HUES6 (cell line): ENCODE data around the gene RNF113B.

ENCODE experiments used
- H3K27ac ChIP-seq: 2 replicates; pipeline ENCODE4 v1.7.0; 2013; ENCODE audit warnings: low read depth, mild to moderate bottlenecking, low read length, inconsistent platforms
- H3K27me3 ChIP-seq: 2 replicates; pipeline ENCODE4 v1.6.1; 2013; ENCODE audit warnings: low read length; ENCODE audit not compliant: control insufficient read depth, insufficient read depth
- H3K36me3 ChIP-seq: 2 replicates; pipeline ENCODE4 v1.6.1; 2013; ENCODE audit warnings: low read length; ENCODE audit not compliant: control insufficient read depth, insufficient read depth
- H3K4me1 ChIP-seq: 2 replicates; pipeline ENCODE4 v1.6.1; 2013; ENCODE audit warnings: low read length; ENCODE audit not compliant: control insufficient read depth, insufficient read depth
- H3K4me3 ChIP-seq: 2 replicates; pipeline ENCODE4 v1.5.1; 2013; ENCODE audit warnings: low read depth, low read length
- H3K9ac ChIP-seq: one replicate; pipeline ENCODE4 v1.6.1; 2013; ENCODE audit warnings: mild to moderate bottlenecking, low read length
- H3K9me3 ChIP-seq: 2 replicates; pipeline ENCODE4 v1.6.1; 2013; ENCODE audit warnings: low read depth, low read length; ENCODE audit not compliant: control insufficient read depth, insufficient read depth

The RNF113B gene

DNA sequence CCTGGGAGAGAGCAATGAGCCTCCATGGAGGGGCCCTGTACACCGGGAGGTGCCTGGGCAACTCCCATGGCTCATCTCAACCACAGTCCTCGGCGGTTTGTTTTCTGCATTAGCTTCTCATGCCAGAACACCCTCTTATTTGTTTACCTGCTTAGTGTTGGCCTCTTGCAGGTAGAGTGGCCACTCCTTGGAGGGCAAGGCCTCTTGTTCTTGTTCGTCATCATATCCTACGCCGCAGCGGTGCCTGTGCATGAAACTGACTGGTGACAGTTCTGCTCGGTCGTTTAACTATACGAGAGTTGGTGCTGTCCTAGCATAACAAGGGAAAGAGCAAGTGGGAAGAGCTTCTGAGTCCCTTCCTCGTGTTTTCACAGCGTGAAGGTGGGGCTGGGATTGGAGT lies 40.5 kb upstream of the RNF113B start:
- Histone ChIP-seq H3K4me3 (no peak overlapping the region), H3K27me3 (no peaks in the 10 kb centered on the region), H3K9ac (no peak overlapping the region), H3K36me3 (peaks cover 3% of the 10 kb centered on the region), H3K4me1 (peaks cover 9% of the 10 kb centered on the region; the same call in 1 of the 2 replicates), H3K9me3 (no peaks in the 10 kb centered on the region), H3K27ac (no peak overlapping the region)

DNA sequence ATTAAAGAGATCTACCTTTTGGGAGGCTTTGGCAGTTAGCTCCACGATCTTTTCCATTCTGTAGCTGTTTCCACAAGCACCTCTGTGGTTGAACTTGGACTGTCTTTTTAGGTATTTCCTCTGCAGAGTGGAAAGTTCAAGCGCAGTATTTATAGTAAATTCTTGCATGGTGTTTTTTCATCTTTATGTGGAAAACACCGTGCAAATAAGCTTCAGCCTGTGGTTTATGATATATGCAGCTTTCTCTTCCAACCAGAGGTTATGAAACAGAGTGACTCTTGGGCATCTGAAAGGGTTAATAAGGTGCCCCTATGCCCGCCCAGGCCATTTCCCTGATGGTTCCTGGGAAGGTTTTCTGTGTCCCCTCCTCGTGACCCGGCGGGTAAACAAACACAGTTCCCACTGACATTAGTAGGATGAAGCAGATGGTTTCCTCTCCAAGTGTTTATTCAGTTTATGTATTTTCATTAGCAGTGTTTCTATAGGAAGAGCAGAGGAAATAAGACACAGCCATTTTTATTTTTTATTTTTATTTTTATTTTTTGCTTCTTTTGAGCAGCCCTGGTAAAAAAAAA lies 39.7 kb upstream of the RNF113B start:
- Histone ChIP-seq H3K4me1 (peaks cover 9% of the 10 kb centered on the region; the same call in 1 of the 2 replicates), H3K4me3 (no peak overlapping the region), H3K27ac (no peak overlapping the region)

DNA sequence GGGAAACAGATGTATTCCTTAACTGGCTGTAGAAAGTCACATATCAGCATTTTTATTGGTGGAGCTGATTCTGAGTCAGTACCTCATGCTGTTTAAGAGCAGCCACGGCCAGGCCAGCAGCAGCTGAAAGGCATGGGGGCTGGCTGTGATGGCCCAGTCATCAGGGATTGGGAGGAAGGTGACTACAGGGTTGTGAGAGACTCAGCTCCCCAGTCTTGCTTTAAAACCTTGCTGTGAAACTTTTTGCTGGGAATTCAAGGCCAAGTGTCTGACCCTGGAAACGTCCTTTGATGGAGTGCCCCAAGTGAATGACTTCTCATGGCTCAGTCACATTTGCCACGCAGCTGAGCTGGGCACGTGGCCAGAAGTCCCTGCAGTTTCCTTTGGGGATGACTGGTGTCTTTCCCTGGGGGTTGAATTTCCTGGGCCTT lies 39.1 kb upstream of the RNF113B start:
- H3K27me3 ChIP-seq: no peaks in the 10 kb centered on the region
- H3K36me3 ChIP-seq: peaks cover 9% of the 10 kb centered on the region
- peaks cover 8% of the 10 kb centered on the region for H3K9me3 ChIP-seq
- H3K4me1 ChIP-seq: peaks cover 9% of the 10 kb centered on the region; the same call in 1 of the 2 replicates
- H3K4me3 ChIP-seq: no peak overlapping the region
- no peak overlapping the region for H3K27ac ChIP-seq
- no peak overlapping the region for H3K9ac ChIP-seq

More for the DNA sequence above, 39.7 kb upstream of the RNF113B start:
- no peak overlapping the region for H3K9ac ChIP-seq
- H3K9me3 ChIP-seq: peaks cover 1% of the 10 kb centered on the region
- no peaks in the 10 kb centered on the region for H3K27me3 ChIP-seq
- peaks cover 4% of the 10 kb centered on the region for H3K36me3 ChIP-seq

DNA sequence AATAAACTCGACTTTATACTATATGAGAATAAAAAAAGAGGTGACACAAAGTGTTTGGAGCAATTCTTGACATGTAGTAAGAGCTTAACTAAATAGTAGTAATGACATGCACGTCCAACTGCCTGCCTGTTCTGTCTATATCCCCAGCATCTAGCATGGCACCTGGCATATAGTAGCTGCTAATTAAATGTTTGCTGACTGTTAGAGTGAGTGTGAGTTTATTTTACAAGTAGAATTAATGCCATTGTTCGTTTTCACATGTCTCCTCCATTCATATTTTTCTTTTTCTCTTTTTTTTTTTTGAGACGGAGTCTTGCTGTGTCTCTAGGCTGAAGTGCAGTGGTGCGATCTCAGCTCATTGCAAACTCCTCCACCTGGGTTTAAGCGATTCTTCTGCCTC lies 38.4 kb upstream of the RNF113B start:
- Histone ChIP-seq H3K9ac (no peak overlapping the region), H3K36me3 (peaks cover 9% of the 10 kb centered on the region), H3K4me1 (peaks cover 9% of the 10 kb centered on the region; the same call in 1 of the 2 replicates), H3K4me3 (no peak overlapping the region), H3K27ac (no peak overlapping the region), H3K9me3 (peaks cover 11% of the 10 kb centered on the region), H3K27me3 (no peaks in the 10 kb centered on the region)

DNA sequence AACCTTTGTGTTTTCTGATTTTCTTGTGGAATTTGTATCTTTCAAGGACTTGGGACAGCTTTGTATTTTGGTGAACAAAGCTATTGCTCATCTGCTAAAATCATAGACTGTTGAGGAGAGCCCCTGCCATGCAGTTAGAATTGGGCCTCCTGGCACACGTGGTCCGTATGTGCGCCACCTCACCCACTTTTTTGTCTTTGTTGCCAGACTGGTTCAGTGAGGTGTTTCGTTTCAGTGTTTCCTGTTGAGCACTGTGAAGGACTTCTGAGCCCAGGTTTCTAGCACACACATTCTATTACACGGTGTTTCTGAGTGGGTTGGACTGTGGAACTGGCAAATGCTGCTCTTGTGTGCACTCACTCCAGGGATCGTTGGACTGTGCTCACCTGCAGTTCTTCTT lies 37.6 kb upstream of the RNF113B start:
- Histone ChIP-seq H3K4me1 (peaks cover 9% of the 10 kb centered on the region; the same call in 1 of the 2 replicates), H3K9ac (no peak overlapping the region), H3K9me3 (peaks cover 14% of the 10 kb centered on the region), H3K4me3 (no peak overlapping the region), H3K27me3 (no peaks in the 10 kb centered on the region), H3K27ac (no peak overlapping the region), H3K36me3 (peaks cover 9% of the 10 kb centered on the region)

DNA sequence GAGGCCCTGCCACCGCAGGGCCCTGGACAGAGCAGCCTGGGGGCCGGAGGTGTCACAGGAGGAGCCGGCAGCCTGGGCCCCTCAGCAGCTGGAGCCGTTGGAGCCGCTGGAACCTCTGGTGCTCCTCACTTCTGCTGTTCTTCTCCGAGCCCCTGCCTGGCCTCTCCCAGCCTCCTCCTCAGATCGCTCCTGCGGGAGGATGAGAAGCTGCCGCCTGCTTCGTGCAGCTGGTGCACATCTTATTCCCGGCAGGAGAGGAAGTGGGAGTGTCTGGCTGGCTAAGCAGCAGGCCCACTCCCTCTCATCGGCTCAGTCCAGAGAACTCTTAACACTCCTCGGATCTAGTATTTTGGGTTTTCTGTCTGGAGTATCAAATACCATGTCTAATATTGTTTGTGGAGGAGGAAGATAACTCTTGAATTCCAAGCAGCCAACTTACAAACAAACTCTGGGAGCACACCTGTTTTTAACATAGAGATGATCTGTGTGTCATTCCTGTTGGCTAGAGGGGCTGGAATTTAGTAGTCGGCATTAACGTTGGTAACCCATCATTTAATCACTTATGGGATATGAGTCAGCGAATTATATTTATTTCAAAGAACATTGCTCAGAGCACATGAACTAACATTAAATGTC lies 37.1 kb upstream of the RNF113B start:
- Histone ChIP-seq H3K27me3 (no peaks in the 10 kb centered on the region), H3K4me3 (no peak overlapping the region), H3K27ac (no peak overlapping the region), H3K9me3 (peaks cover 14% of the 10 kb centered on the region), H3K36me3 (peaks cover 9% of the 10 kb centered on the region), H3K9ac (no peak overlapping the region), H3K4me1 (peaks cover 9% of the 10 kb centered on the region; the same call in 1 of the 2 replicates)

DNA sequence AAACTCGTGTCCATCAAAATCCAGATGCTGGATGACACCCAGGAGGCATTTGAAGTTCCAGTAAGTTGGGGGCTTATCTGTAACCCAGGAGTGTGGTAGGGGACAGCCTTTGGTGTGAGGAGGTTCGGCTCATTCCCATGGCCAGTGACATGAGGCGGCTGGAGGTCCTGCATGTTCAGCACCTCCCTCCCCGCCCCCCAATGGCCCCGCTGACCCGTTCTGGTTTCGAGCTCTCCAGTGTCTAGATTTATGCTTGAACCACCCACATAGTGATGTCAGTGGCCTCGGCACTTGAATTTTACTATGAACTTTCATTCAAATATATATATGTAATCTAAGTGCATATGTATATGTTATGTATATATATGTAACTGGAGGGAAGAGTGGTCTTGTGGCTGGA lies 36.3 kb upstream of the RNF113B start:
- H3K27ac ChIP-seq: no peak overlapping the region
- H3K9me3 ChIP-seq: peaks cover 14% of the 10 kb centered on the region
- H3K36me3 ChIP-seq: peaks cover 9% of the 10 kb centered on the region
- no peak overlapping the region for H3K4me3 ChIP-seq
- H3K4me1 ChIP-seq: peaks cover 9% of the 10 kb centered on the region; the same call in 1 of the 2 replicates
- H3K27me3 ChIP-seq: no peaks in the 10 kb centered on the region
- no peak overlapping the region for H3K9ac ChIP-seq

DNA sequence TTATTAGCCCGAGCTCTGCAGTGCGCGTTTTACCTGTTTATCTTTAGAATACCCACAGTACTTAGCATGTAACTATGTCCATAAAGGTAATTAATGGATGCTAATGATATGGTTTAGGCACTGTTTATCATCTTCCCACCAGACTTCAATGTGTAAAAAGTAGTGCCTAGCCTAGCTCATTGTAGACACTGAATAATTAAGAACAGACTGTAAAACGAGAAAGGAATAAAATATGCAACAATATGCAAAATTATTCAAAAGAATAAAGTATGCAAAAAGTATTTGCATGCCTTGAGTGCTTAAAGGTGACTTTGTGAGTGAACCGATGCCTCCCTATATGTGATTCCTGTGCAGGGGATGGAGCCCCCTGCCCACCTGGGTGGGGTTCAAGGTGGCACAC lies 35.7 kb upstream of the RNF113B start:
- H3K4me3 ChIP-seq: no peak overlapping the region
- H3K27me3 ChIP-seq: no peaks in the 10 kb centered on the region
- no peak overlapping the region for H3K27ac ChIP-seq
- peaks cover 14% of the 10 kb centered on the region for H3K9me3 ChIP-seq
- peaks cover 6% of the 10 kb centered on the region; the same call in 1 of the 2 replicates for H3K4me1 ChIP-seq
- no peak overlapping the region for H3K9ac ChIP-seq
- peaks cover 9% of the 10 kb centered on the region for H3K36me3 ChIP-seq

DNA sequence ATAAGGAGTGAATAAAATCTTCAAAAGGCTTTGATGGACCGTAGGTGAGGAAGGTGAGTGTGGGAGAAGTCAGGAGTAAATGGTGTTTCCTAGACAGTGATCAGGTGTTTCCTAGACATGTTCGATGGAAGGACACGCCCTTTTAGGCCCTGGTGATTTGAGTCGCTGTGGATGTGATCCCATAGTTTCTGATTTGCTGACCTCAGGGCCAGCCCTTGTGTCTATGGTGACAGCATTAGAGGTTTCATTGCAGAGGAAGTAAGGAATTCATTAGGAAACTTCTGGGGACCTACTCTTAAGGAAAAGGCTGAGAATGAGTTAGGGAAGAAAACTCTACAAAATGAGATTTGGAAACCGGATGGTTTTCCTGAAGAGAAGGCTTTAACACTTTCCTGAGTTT lies 31.5 kb upstream of the RNF113B start:
- no peak overlapping the region for H3K9ac ChIP-seq
- peaks cover 31% of the 10 kb centered on the region for H3K9me3 ChIP-seq
- H3K27me3 ChIP-seq: no peaks in the 10 kb centered on the region
- no peak overlapping the region for H3K4me3 ChIP-seq
- H3K36me3 ChIP-seq: peaks cover 15% of the 10 kb centered on the region
- H3K27ac ChIP-seq: no peak overlapping the region
- peaks cover 3% of the 10 kb centered on the region; the same call in 1 of the 2 replicates for H3K4me1 ChIP-seq

DNA sequence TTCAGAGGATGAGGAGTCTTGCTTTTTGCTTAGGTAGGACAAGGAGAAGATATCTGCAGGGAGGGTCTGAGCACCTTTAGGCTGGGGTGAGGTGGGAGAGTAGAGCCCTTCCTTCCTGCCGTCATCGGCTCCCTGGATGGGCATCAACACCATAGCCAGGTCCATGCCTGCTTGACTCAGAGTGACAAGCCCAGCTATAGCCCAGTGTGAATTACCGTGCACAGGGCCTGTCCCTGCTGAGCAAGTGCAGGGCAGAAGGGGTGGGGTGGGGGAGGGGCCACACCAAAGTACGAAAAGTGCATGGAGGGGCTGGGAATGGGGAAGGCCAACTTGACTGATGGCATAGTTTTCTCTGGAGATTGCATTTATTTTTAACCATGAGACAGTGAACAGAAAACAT lies 30.3 kb upstream of the RNF113B start:
- H3K4me3 ChIP-seq: no peak overlapping the region
- no peak overlapping the region for H3K9ac ChIP-seq
- peaks cover 36% of the 10 kb centered on the region for H3K9me3 ChIP-seq
- H3K27me3 ChIP-seq: no peaks in the 10 kb centered on the region
- H3K27ac ChIP-seq: no peak overlapping the region
- peaks cover 12% of the 10 kb centered on the region; the same call in 1 of the 2 replicates for H3K36me3 ChIP-seq
- peaks cover 6% of the 10 kb centered on the region for H3K4me1 ChIP-seq

DNA sequence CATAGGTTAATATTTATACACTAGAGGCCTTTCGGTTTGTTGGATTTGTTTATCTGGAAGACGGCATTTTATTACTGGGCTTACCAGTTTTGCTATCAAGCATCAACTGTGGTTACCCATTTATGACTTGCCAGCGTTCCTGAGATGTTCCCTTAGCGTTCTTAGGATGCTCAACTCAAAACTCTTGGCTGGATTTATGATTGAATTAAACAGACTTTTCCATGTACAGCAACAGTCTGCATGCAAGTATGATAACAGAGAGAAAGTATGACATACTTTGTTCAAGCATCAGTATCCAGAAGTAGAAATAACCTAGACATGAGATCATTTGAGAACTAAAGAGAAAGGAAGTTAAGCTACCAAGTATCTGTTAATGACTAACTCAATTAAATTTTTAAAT lies 29.9 kb upstream of the RNF113B start:
- no peak overlapping the region for H3K27ac ChIP-seq
- H3K4me3 ChIP-seq: no peak overlapping the region
- H3K9ac ChIP-seq: no peak overlapping the region
- H3K9me3 ChIP-seq: peaks cover 36% of the 10 kb centered on the region
- H3K36me3 ChIP-seq: peaks cover 12% of the 10 kb centered on the region; the same call in 1 of the 2 replicates
- no peaks in the 10 kb centered on the region for H3K27me3 ChIP-seq
- peaks cover 10% of the 10 kb centered on the region for H3K4me1 ChIP-seq
